Measurements from ENCODE around the gene RASGRF1. TPM values are rescaled to one million over a fixed set of nuclear protein-coding genes. Genes with fewer than 3 reads are reported as not detected.
"Not testable (repeated sequence)": the region's sequence is repeated elsewhere in the genome, so short reads cannot be mapped to it uniquely, and the experiment has no call there.

Gene RASGRF1
- total RNA-seq, 1 donor from 2014 or later, result 0.16 TPM

- DNase-seq (ENCODE audit: low read depth, low spot score), result no peak
- TF ChIP-seq, protein P1, sequence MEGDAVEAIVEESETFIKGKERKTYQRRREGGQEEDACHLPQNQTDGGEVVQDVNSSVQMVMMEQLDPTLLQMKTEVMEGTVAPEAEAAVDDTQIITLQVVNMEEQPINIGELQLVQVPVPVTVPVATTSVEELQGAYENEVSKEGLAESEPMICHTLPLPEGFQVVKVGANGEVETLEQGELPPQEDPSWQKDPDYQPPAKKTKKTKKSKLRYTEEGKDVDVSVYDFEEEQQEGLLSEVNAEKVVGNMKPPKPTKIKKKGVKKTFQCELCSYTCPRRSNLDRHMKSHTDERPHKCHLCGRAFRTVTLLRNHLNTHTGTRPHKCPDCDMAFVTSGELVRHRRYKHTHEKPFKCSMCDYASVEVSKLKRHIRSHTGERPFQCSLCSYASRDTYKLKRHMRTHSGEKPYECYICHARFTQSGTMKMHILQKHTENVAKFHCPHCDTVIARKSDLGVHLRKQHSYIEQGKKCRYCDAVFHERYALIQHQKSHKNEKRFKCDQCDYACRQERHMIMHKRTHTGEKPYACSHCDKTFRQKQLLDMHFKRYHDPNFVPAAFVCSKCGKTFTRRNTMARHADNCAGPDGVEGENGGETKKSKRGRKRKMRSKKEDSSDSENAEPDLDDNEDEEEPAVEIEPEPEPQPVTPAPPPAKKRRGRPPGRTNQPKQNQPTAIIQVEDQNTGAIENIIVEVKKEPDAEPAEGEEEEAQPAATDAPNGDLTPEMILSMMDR (conservative IDR thresholded peaks at IDR 0.05), result no peak
- H3K9me3 Mint-ChIP-seq, result no peaks in the 10 kb centered on the region
- peak overlapping the region; percentile 73 for H3K27ac Mint-ChIP-seq (ENCODE audit: unreplicated experiment)
- H3K36me3 Mint-ChIP-seq (ENCODE audit: low read depth), result no peaks in the 10 kb centered on the region
- H3K4me1 Mint-ChIP-seq, result peaks cover 40% of the 10 kb centered on the region
- H3K27me3 Mint-ChIP-seq (ENCODE audit: low read depth), result no peaks in the 10 kb centered on the region
- no peak overlapping the region for H3K4me3 Mint-ChIP-seq
These were observed 90.9 kb downstream of the RASGRF1 start for GRCh38 chr15:78999636-79000035.

- DNase-seq (ENCODE audit: low read depth, low spot score), result no peak
- TF ChIP-seq, protein P1 (conservative IDR thresholded peaks at IDR 0.05), result no peak
- no peaks in the 10 kb centered on the region for H3K27me3 Mint-ChIP-seq (ENCODE audit: low read depth)
- no peak overlapping the region for H3K4me3 Mint-ChIP-seq
- H3K9me3 Mint-ChIP-seq, result no peaks in the 10 kb centered on the region
- no peaks in the 10 kb centered on the region for H3K36me3 Mint-ChIP-seq (ENCODE audit: low read depth)
- H3K4me1 Mint-ChIP-seq, result peaks cover 30% of the 10 kb centered on the region
- H3K27ac Mint-ChIP-seq (ENCODE audit: unreplicated experiment), result no peak overlapping the region
These were observed 92.1 kb downstream of the RASGRF1 start for GRCh38 chr15:78998526-78998925.

GRCh38 chr15:78997981-78998499 is 92.5 kb downstream of the RASGRF1 start:
- Mint-ChIP-seq H3K27me3 (ENCODE audit: low read depth) (no peaks in the 10 kb centered on the region), H3K27ac (ENCODE audit: unreplicated experiment) (no peak overlapping the region), H3K36me3 (ENCODE audit: low read depth) (no peaks in the 10 kb centered on the region), H3K4me1 (peaks cover 32% of the 10 kb centered on the region), H3K9me3 (no peaks in the 10 kb centered on the region), H3K4me3 (no peak overlapping the region)
- TF ChIP-seq, protein P1 (conservative IDR thresholded peaks at IDR 0.05), result no peak
- no peak for DNase-seq (ENCODE audit: low read depth, low spot score)

DNA sequence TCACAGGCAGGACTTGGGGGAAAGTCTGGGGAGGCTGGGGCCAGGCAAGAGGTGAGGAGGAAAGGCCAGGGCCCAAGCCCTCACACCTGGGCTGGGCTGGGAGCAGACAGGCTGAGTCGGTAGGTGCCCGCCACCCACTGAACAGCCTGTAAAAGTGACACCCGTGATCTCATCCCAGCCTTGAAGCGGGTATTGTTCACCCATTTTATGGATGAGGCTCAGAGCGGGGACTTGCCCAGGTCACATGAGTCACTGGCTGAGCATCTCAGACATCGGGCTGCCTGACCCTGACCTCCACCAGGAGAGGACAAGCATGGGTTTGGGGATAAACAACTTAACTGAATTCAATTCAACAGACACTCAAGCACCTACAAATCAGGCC is 93.7 kb downstream of the RASGRF1 start:
- DNase-seq (ENCODE audit: low read depth, low spot score), result no peak
- Mint-ChIP-seq H3K4me1 (peaks cover 34% of the 10 kb centered on the region), H3K36me3 (ENCODE audit: low read depth) (no peaks in the 10 kb centered on the region), H3K4me3 (no peak overlapping the region), H3K27ac (ENCODE audit: unreplicated experiment) (peak overlapping the region; percentile 8), H3K27me3 (ENCODE audit: low read depth) (no peaks in the 10 kb centered on the region), H3K9me3 (no peaks in the 10 kb centered on the region)
- TF ChIP-seq, protein P1 (conservative IDR thresholded peaks at IDR 0.05), result no peak

DNA sequence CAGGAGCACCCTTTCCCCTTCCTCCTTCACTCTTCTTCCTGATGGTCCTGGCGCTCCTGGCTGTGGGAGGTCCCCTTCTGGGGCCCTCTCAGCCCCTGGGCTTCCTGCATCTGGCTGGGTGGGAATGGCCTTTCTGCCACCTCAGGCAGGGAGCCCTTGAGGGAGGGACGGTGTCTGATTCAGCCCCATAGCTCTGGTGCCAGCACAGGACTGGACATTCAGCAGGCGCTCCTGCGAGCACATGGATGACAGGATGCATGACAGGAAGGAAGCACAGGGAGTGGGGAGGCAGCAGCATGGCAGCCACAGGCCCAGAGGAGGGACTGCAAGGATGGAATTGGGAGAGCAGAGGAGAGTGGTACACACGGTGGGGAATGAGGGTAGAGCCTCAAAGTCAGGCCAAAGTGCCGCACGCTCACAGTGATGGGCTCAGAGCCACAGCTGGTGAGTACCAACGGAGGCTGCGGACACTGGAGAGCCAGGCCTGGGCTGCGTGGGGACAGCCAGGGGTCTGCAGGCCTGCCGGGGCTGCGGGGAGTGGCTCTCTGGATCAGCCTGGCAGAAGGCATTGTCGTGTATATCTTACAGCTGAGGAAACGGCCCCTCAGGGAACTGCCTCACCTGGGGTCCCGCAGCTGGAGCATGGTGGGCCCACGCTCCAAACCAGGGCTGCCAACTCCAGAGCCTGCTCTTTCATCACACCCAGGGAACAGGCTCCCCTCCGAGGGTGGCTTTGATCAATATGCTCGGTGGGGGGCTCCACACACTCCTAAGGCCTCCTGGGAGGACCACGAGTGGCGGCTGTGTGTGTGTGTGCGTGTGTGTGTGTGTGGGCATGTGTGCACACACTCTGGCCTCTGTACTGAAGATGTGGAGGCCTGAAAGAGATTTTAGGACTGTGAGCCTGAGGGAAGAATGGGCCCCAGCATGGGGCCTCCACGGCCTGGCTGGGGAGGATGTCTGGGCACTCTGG is 94.4 kb downstream of the RASGRF1 start:
- TF ChIP-seq, protein P1 (conservative IDR thresholded peaks at IDR 0.05), result no peak
- DNase-seq (ENCODE audit: low read depth, low spot score), result no peak
- H3K4me1 Mint-ChIP-seq, result peaks cover 34% of the 10 kb centered on the region
- peak overlapping the region; percentile 86 for H3K27ac Mint-ChIP-seq (ENCODE audit: unreplicated experiment)
- no peaks in the 10 kb centered on the region for H3K27me3 Mint-ChIP-seq (ENCODE audit: low read depth)
- no peaks in the 10 kb centered on the region for H3K36me3 Mint-ChIP-seq (ENCODE audit: low read depth)
- H3K9me3 Mint-ChIP-seq, result no peaks in the 10 kb centered on the region
- H3K4me3 Mint-ChIP-seq, result no peak overlapping the region

DNA sequence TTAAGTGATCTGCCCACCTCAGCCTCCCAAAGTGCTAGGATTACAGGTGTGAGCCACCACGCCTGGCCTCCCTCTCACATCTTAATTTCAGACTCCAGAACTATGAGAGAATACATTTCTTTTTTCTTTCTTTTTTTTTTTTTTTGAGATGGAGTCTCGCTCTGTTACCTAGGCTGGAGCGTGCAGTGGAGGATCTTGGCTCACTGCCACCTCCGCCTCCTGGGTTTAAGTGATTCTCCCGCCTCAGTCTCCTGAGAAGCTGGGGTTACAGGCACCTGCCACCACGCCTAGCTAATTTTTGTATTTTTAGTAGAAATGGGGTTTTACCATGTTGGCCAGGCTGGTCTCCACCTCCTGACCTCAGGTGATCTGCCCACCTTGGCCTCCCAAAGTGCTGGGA is 95.4 kb downstream of the RASGRF1 start:
- DNase-seq (ENCODE audit: low read depth, low spot score); H3K9me3 Mint-ChIP-seq; H3K27me3 Mint-ChIP-seq (ENCODE audit: low read depth); H3K4me3 Mint-ChIP-seq; H3K27ac Mint-ChIP-seq (ENCODE audit: unreplicated experiment); H3K36me3 Mint-ChIP-seq (ENCODE audit: low read depth): not testable (repeated sequence)
- peaks cover 26% of the 10 kb centered on the region for H3K4me1 Mint-ChIP-seq

Data from neural crest cell (in vitro differentiated cells).